Activated CD4-positive, alpha-beta T cell treated with anti-CD3 and anti-CD28 coated beads, Interleukin-2, Interleukin-6, amounts not matched to agents 100 ng/mL and 50 ng/mL, durations not matched to agents 16 hours and 8 hours (primary cell): ENCODE results near the gene KLHL5.

Source experiments
- DNase-seq: peaks from one replicate; pipeline ENCODE4 v3.0.0-alpha.2; 2020

Gene KLHL5

GRCh38 chr4:39062094-39062769, at the start of gene KLHL5:
KLHL5 (plus strand) TSS chr4:39062232; CDS start chr4:39062653, 421 bp downstream.
- DNase-seq: no peak

- no peak for DNase-seq
Observed at GRCh38 chr4:39014028-39014427, 48.0 kb upstream of the KLHL5 start.

- DNase-seq: no peak
Observed at GRCh38 chr4:39020130-39020529, 41.9 kb upstream of the KLHL5 start.

- DNase-seq: no peak
Observed at GRCh38 chr4:39021631-39022030, 40.4 kb upstream of the KLHL5 start.

GRCh38 chr4:39022241-39022640, 39.8 kb upstream of the KLHL5 start:
- no peak for DNase-seq

GRCh38 chr4:39023059-39023458, 39.0 kb upstream of the KLHL5 start:
- no peak for DNase-seq

GRCh38 chr4:39024311-39024865, 37.6 kb upstream of the KLHL5 start:
- DNase-seq: no peak

GRCh38 chr4:39025552-39026085, 36.4 kb upstream of the KLHL5 start:
- DNase-seq: no peak

- DNase-seq: no peak
Observed at GRCh38 chr4:39026096-39026495, 35.9 kb upstream of the KLHL5 start.

GRCh38 chr4:39029752-39030694, 32.0 kb upstream of the KLHL5 start:
- peak; percentile 58 for DNase-seq

- no peak for DNase-seq
Observed at GRCh38 chr4:39030725-39031124, 31.3 kb upstream of the KLHL5 start.

- peak; percentile 45 for DNase-seq
Observed at GRCh38 chr4:39031590-39032020, 30.4 kb upstream of the KLHL5 start.

- DNase-seq: peak; percentile 81
Observed at GRCh38 chr4:39032218-39033085, 29.6 kb upstream of the KLHL5 start, which contains the start of gene TMEM156. TMEM156 (minus strand) TSS chr4:39032409; CDS start chr4:39032313, 96 bp downstream.

- no peak for DNase-seq
Observed at GRCh38 chr4:39036172-39036571, 25.9 kb upstream of the KLHL5 start.

- no peak for DNase-seq
Observed at GRCh38 chr4:39037491-39037825, 24.6 kb upstream of the KLHL5 start.

- DNase-seq: no peak
Observed at GRCh38 chr4:39037941-39038340, 24.1 kb upstream of the KLHL5 start.

- DNase-seq: no peak
Observed at GRCh38 chr4:39039108-39039507, 22.9 kb upstream of the KLHL5 start.

- no peak for DNase-seq
Observed at GRCh38 chr4:39042366-39042765, 19.7 kb upstream of the KLHL5 start.

- DNase-seq: no peak
Observed at GRCh38 chr4:39043058-39043860, 18.8 kb upstream of the KLHL5 start.

GRCh38 chr4:39043861-39044363, 18.1 kb upstream of the KLHL5 start:
- DNase-seq: no peak

- DNase-seq: peak; percentile 98
Observed at GRCh38 chr4:39044364-39044955, 17.6 kb upstream of the KLHL5 start.
